Measurements from ENCODE around the gene LHPP. TPM values are rescaled to one million over a fixed set of nuclear protein-coding genes. Genes with fewer than 3 reads are reported as not detected.
A peak's percentile ranks its signal among the peaks of the same experiment; 100 is the strongest.

LHPP gene
- total RNA-seq, 4 donors from 2014 or later: 20.3 to 116 (median 22.4) TPM

DNA sequence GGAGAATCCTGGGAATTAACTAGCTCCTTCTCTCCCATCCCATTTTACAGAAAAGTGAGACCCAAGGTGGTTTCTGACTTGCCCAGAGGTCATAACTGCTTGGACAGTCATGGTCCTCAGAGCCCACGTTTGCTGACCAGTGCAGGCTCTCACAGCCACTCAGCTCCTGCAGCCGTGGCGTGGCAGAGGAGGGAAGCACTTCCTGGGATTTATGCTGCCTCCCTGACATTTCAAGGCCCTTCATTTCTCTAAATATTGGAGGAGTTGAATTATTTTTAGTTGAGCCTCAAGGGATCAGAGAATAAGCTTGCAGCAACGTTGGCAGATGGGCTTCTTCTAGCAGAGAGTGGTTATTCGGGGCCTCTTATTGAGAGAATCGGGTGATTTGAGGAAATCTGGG, 77.1 kb downstream of the LHPP start:
- DNase-seq: no peak
- in situ Hi-C loops (cut with MboI; ENCODE audit: low pct_ligation_motif_present in 1 of 4, low pct_unique_long_range_greater_than_20kb in 1 of 4, low sequenced_read_pairs in 3 of 4): loop anchor here (5.0 to 25.0 kb wide), 3 partner anchors 206 to 299 kb away; partner anchors contain the start of gene FAM53B (in 2 of the 4)
- Histone ChIP-seq H3K27me3 (no peaks in the 10 kb centered on the region), H3K36me3 (no peaks in the 10 kb centered on the region), H3K4me3 (no peak overlapping the region), H3K27ac (no peak overlapping the region), H3K9me3 (no peaks in the 10 kb centered on the region), H3K4me1 (peaks cover 0 to 5% (median 2%) of the 10 kb centered on the region in 4 donors)
- WGBS, 2 donors (ENCODE audit: low coverage in 1 of 2): 80 to 81% methylated on average over 1 to 6 of the region's 6 CpGs
- intact Hi-C loops (cut with DNase I; ENCODE audit: low total_unique reads): loop anchor here (10.0 kb wide), 2 partner anchors 86 to 286 kb away; no protein-coding TSS in a partner anchor
- TF ChIP-seq EP300 (IDR thresholded peaks at IDR 0.05; ENCODE audit: low read depth) (no peak), POLR2AphosphoS5 (IDR thresholded peaks at IDR 0.05) (no peak), POLR2A (IDR thresholded peaks at IDR 0.05) (no peak)
- TF ChIP-seq, protein P1, sequence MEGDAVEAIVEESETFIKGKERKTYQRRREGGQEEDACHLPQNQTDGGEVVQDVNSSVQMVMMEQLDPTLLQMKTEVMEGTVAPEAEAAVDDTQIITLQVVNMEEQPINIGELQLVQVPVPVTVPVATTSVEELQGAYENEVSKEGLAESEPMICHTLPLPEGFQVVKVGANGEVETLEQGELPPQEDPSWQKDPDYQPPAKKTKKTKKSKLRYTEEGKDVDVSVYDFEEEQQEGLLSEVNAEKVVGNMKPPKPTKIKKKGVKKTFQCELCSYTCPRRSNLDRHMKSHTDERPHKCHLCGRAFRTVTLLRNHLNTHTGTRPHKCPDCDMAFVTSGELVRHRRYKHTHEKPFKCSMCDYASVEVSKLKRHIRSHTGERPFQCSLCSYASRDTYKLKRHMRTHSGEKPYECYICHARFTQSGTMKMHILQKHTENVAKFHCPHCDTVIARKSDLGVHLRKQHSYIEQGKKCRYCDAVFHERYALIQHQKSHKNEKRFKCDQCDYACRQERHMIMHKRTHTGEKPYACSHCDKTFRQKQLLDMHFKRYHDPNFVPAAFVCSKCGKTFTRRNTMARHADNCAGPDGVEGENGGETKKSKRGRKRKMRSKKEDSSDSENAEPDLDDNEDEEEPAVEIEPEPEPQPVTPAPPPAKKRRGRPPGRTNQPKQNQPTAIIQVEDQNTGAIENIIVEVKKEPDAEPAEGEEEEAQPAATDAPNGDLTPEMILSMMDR (IDR thresholded peaks at IDR 0.05): no peak

DNA sequence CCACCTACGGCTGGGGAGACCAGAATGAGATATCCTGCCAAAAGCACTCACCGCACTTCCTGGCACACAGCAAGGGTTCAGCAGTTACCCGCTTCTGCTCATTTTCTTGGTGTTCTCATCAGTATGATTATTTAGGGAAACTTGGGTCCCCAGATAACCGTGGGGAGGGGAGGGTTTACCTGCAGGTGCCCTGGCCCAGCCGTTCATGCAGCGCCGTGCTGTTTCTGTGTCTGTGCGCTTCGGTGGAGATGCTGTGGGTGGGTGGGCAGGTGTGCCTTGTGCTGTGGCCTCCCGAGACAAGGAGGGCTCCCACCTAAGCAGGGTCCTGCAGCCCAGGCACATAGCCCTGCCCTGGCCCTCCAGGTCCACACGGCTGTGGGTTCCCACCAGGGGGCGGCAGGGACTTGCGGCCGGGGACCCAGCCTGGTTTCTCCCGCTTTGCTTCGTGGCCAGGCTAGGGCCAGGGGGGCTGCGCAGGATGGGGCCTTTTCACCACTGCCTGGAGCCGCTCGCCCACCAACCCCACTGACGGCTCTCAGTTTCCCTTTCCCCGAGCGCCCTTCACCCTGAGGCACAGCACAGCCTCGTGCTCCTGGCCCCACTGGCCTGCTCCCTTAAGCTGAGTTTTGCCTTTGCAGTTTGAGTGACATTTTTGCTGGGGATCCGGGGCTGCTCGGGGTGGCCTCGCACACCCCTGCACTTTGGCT, 78.5 kb downstream of the LHPP start:
- H3K36me3 ChIP-seq: no peaks in the 10 kb centered on the region
- WGBS, 2 donors (ENCODE audit: low coverage in 1 of 2): 46% methylated on average over 25 of the region's 26 CpGs; no CpG with 5 or more reads in 1 of the 2 donors
- H3K27me3 ChIP-seq: no peaks in the 10 kb centered on the region
- H3K4me3 ChIP-seq: no peak overlapping the region
- peak; percentile 67 for DNase-seq
- TF ChIP-seq EP300 (IDR thresholded peaks at IDR 0.05; ENCODE audit: low read depth) (no peak), POLR2A (IDR thresholded peaks at IDR 0.05) (no peak), POLR2AphosphoS5 (IDR thresholded peaks at IDR 0.05) (no peak)
- TF ChIP-seq, protein P1 (IDR thresholded peaks at IDR 0.05): peak; percentile 58 to 75 (median 70)
- H3K4me1 ChIP-seq: peaks cover 0 to 7% (median 3%) of the 10 kb centered on the region in 4 donors
- intact Hi-C loops (cut with DNase I; ENCODE audit: low total_unique reads) (loop anchor here (1.0 to 10.0 kb wide), 3 partner anchors 85 to 285 kb away; partner anchors contain the start of gene FAM53B), in situ Hi-C loops (cut with MboI; ENCODE audit: low pct_ligation_motif_present in 1 of 4, low pct_unique_long_range_greater_than_20kb in 1 of 4, low sequenced_read_pairs in 3 of 4) (loop anchor here (5.0 to 25.0 kb wide), 4 partner anchors 205 to 297 kb away; partner anchors contain the start of gene FAM53B (in 2 of the 4))
- no peaks in the 10 kb centered on the region for H3K9me3 ChIP-seq
- no peak overlapping the region for H3K27ac ChIP-seq

DNA sequence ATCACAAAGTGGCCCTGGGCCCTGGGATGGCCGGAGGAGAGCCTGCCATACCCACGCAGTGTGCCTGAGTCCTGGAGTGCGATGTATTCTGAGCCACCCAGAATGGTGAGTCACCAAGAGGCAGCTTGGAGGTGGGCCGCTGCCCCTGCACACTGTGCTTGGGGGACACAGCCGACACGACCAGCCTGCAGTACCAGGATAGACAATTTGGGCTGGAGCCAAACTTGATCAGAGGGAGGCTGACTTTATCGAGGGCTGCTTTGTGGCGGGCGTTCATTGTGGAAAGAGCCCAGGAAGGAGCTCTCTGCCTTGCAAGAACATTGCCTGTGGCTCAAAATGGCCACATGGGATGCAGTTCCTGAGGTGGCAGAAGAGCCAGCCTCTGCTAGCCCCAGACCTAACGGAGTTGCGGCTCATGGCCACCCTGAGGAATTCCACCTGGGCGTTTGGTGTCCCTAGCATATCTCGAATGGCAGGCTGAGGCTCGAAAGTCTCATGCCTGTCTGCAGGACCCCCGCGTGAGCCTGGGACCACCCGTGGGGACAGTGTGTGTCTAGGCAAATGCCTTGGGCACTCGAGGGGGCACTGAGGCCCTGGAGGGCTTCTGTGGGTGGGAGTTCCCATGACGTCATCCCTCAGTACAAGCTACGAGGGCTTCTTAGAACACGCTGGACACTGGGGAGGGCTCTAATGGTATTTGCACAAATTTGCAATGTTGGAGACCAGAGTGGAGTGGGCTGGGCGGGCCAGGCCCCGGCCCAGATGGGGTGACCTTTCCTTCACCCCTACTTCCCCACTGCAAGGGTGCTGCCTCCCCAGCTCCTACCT, 79.7 kb downstream of the LHPP start:
- 82 to 94% methylated on average over 3 to 23 of the region's 23 CpGs for WGBS, 2 donors (ENCODE audit: low coverage in 1 of 2)
- H3K9me3 ChIP-seq: no peaks in the 10 kb centered on the region
- H3K27me3 ChIP-seq: no peaks in the 10 kb centered on the region
- H3K4me1 ChIP-seq: peaks cover 4 to 10% (median 4%) of the 10 kb centered on the region in 4 donors
- no peak overlapping the region for H3K4me3 ChIP-seq
- no peaks in the 10 kb centered on the region for H3K36me3 ChIP-seq
- no peak for DNase-seq
- no peak overlapping the region for H3K27ac ChIP-seq
- TF ChIP-seq EP300 (IDR thresholded peaks at IDR 0.05; ENCODE audit: low read depth): no peak
- in situ Hi-C loops (cut with MboI; ENCODE audit: low pct_ligation_motif_present in 1 of 4, low pct_unique_long_range_greater_than_20kb in 1 of 4, low sequenced_read_pairs in 3 of 4): loop anchor here in 3 of 4 donors (10.0 to 25.0 kb wide), 2 partner anchors 284 to 296 kb away; no protein-coding TSS in a partner anchor
- intact Hi-C loops (cut with DNase I; ENCODE audit: low total_unique reads): no loop called here

DNA sequence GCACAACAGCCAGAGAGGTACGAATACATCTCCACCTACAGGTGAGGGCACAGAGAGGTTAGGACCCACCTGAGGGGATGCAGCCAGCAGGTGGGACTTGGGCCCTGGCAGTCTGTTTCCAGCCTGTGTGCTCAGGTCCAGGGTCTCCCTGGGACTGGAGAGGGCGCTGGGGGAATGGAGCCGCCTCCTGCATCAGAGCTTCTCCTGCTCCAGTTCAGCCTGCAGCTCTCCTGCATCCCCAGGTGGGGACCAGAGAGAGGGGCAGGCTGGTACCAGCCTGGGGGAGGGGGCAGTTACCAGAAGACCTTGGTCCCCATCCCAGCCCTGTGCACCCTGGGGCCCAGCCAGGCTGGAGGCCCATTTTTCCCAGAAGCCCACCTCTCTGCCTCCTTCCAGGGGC, 80.7 kb downstream of the LHPP start:
- peaks cover 4 to 10% (median 4%) of the 10 kb centered on the region in 4 donors for H3K4me1 ChIP-seq
- no peak overlapping the region for H3K4me3 ChIP-seq
- no peaks in the 10 kb centered on the region for H3K9me3 ChIP-seq
- H3K27ac ChIP-seq: no peak overlapping the region
- in situ Hi-C loops (cut with MboI; ENCODE audit: low pct_ligation_motif_present in 1 of 4, low pct_unique_long_range_greater_than_20kb in 1 of 4, low sequenced_read_pairs in 3 of 4): loop anchor here in 3 of 4 donors (10.0 to 25.0 kb wide), 2 partner anchors 282 to 295 kb away; no protein-coding TSS in a partner anchor
- 32% methylated on average over 2 of the region's 3 CpGs; no CpG with 5 or more reads in 1 of the 2 donors for WGBS, 2 donors (ENCODE audit: low coverage in 1 of 2)
- no peaks in the 10 kb centered on the region for H3K36me3 ChIP-seq
- intact Hi-C loops (cut with DNase I; ENCODE audit: low total_unique reads): no loop called here
- TF ChIP-seq, protein P1 (IDR thresholded peaks at IDR 0.05): no peak
- TF ChIP-seq POLR2A (IDR thresholded peaks at IDR 0.05) (no peak), EP300 (IDR thresholded peaks at IDR 0.05; ENCODE audit: low read depth) (no peak), POLR2AphosphoS5 (IDR thresholded peaks at IDR 0.05) (no peak)
- DNase-seq: no peak
- no peaks in the 10 kb centered on the region for H3K27me3 ChIP-seq

Data from transverse colon (tissue), 4 donors.